Endothelial cell of umbilical vein (primary cell): ENCODE data around the gene LRRC74B. TPM values are rescaled to one million over a fixed set of nuclear protein-coding genes. Genes with fewer than 3 reads are reported as not detected.

Source experiments
- BruUV-seq: library from RNA; stranded (reverse); fragments of 400-500 nt; replicated peaks from 2 replicates; lab custom pipeline; 2021; lab: Mats Ljungman, UMichigan
- CTCF ChIA-PET: fragments of 300-600, 350-600 bp; sonication (Branson Sonifier 250); formaldehyde crosslinking; loops from one replicate; lab custom pipeline; 2021; ENCODE audit warnings: antibody characterized with exemption, inconsistent platforms; lab: Charles Lee
- POLR2A ChIA-PET: fragments of 300-600, 350-600 bp; sonication (Branson Sonifier 250); formaldehyde crosslinking; loops from one replicate; lab custom pipeline; 2021; ENCODE audit warnings: antibody characterized with exemption, inconsistent platforms; lab: Charles Lee
- DNase-seq: peaks from one replicate; pipeline ENCODE4 v3.0.0-alpha.2; 2011; ENCODE audit warnings: low read depth, low spot score
- FAIRE-seq: peaks from 2 replicates; lab custom pipeline; 2011; peaks lifted over from hg19 to GRCh38; lab: Jason Lieb, UNC
- H2AFZ ChIP-seq: 2 replicates; pipeline ENCODE4 v1.6.0; 2012; ENCODE audit warnings: low read depth, low read length, control low read depth, inconsistent platforms
- H3K27ac ChIP-seq: 2 replicates; pipeline ENCODE4 v1.5.1; 2011; ENCODE audit warnings: low read depth, mild to moderate bottlenecking, control low read depth, low read length, moderate library complexity; ENCODE audit not compliant: insufficient read depth
- H3K27me3 ChIP-seq, 2 experiments: 2 replicates each; pipeline versions ENCODE4 v1.6.0 to v1.6.1; 2011; ENCODE audit warnings: low read length in 2 of 2, mixed read lengths in 1 of 2; ENCODE audit not compliant: control insufficient read depth in 2 of 2, insufficient read depth in 2 of 2
- H3K36me3 ChIP-seq, 2 experiments: 2 replicates in 1 of 2; 3 replicates in 1 of 2; pipeline ENCODE4 v1.5.1; 2011; ENCODE audit warnings: low read length in 2 of 2, mild to moderate bottlenecking in 1 of 2, moderate library complexity in 1 of 2; ENCODE audit not compliant: control insufficient read depth in 2 of 2, insufficient read depth in 2 of 2; ENCODE audit errors: extremely low read depth in 1 of 2
- H3K4me1 ChIP-seq: 3 replicates; pipeline ENCODE4 v1.5.1; 2011; ENCODE audit warnings: mild to moderate bottlenecking, low read length; ENCODE audit not compliant: control insufficient read depth, insufficient read depth; ENCODE audit errors: extremely low read depth
- H3K4me2 ChIP-seq: 2 replicates; pipeline ENCODE4 v1.6.1; 2011; ENCODE audit warnings: low read length, control low read depth, mixed read lengths; ENCODE audit not compliant: insufficient read depth
- H3K4me3 ChIP-seq, 3 experiments: fragments of 200-600 bp in 1 of 3; sonication (generic), shearing (Covaris generic) in 1 of 3; replicated peaks in 1 of 3; 2 replicates each; pipeline ENCODE4 v1.5.1; 2011 to 2016; ENCODE audit warnings: control low read depth in 3 of 3, low read length in 3 of 3, mild to moderate bottlenecking in 2 of 3, inconsistent platforms in 1 of 3, low read depth in 1 of 3, moderate library complexity in 1 of 3; ENCODE audit not compliant: insufficient read depth in 1 of 3
- H3K79me2 ChIP-seq: 2 replicates; pipeline ENCODE4 v1.6.0; 2012; ENCODE audit warnings: low read length, inconsistent platforms; ENCODE audit not compliant: control insufficient read depth, insufficient read depth
- H3K9ac ChIP-seq: replicated peaks from 2 replicates; pipeline ENCODE3; 2011; ENCODE audit warnings: low read length, control low read depth; ENCODE audit not compliant: insufficient read depth; ENCODE audit errors: extremely low read depth
- H3K9me1 ChIP-seq: replicated peaks from 3 replicates; pipeline ENCODE4 v1.6.0; 2011; ENCODE audit warnings: mild to moderate bottlenecking, low read length; ENCODE audit not compliant: control insufficient read depth, insufficient read depth; ENCODE audit errors: extremely low read depth
- H3K9me3 ChIP-seq: replicated peaks from 2 replicates; pipeline ENCODE4 v1.5.1; 2012; ENCODE audit warnings: low read length, inconsistent platforms; ENCODE audit not compliant: control insufficient read depth, insufficient read depth
- H4K20me1 ChIP-seq: replicated peaks from 2 replicates; pipeline ENCODE3; 2011; ENCODE audit warnings: mild to moderate bottlenecking, low read length; ENCODE audit not compliant: control insufficient read depth, insufficient read depth; ENCODE audit errors: extremely low read depth
- CTCF ChIP-seq, 2 donors: IDR thresholded peaks; 1 replicate in 1 of 2; 2 replicates in 1 of 2; pipeline ENCODE4 v1.5.1; 2011; ENCODE audit warnings: low read length in 2 of 2, mild to moderate bottlenecking in 2 of 2, moderate library complexity in 2 of 2, control low read depth in 1 of 2, inconsistent platforms in 1 of 2, low read depth in 1 of 2; ENCODE audit not compliant: insufficient read depth in 1 of 2; ENCODE audit errors: extremely low read depth in 1 of 2
- EZH2 ChIP-seq: IDR thresholded peaks from 2 replicates; pipeline ENCODE4 v1.6.1; 2012; ENCODE audit warnings: borderline replicate concordance, low read depth, mild to moderate bottlenecking, moderate library complexity, low read length, inconsistent platforms; ENCODE audit not compliant: severe bottlenecking
- FOS ChIP-seq: IDR thresholded peaks from 2 replicates; pipeline ENCODE4 v1.6.1; 2011; ENCODE audit warnings: mild to moderate bottlenecking, low read length, moderate library complexity, borderline replicate concordance; ENCODE audit not compliant: insufficient read depth
- GATA2 ChIP-seq: IDR thresholded peaks from 2 replicates; pipeline ENCODE4 v1.7.0; 2011; ENCODE audit warnings: low read depth, mild to moderate bottlenecking, moderate library complexity, mixed read lengths, low read length; ENCODE audit not compliant: insufficient read length, insufficient read depth
- JUN ChIP-seq: IDR thresholded peaks from 2 replicates; pipeline ENCODE4 v1.6.1; 2011; ENCODE audit warnings: borderline replicate concordance, low read depth; ENCODE audit not compliant: insufficient read length, insufficient read depth
- MAX ChIP-seq: IDR thresholded peaks from 2 replicates; pipeline ENCODE4 v1.6.1; 2011; ENCODE audit not compliant: insufficient read depth, insufficient read length
- MYC ChIP-seq: IDR thresholded peaks from one replicate; pipeline ENCODE4 v1.6.1; 2011; ENCODE audit warnings: mild to moderate bottlenecking, low read depth, low read length
- POLR2A ChIP-seq: IDR thresholded peaks from 2 replicates; pipeline ENCODE4 v1.6.1; 2012; ENCODE audit warnings: low read depth, mild to moderate bottlenecking, control low read depth, low read length
- POLR2AphosphoS5 ChIP-seq: IDR thresholded peaks from 2 replicates; pipeline ENCODE4 v1.6.1; 2012; ENCODE audit warnings: low read depth, mild to moderate bottlenecking, control low read depth, low read length, moderate library complexity; ENCODE audit not compliant: insufficient read depth
- dilution Hi-C: fragments of 300-500 bp; cut with MboI; formaldehyde crosslinking; loops from one replicate; pipeline ENCODE4 v1.15.0; 2019; ENCODE audit warnings: low sequenced_read_pairs; ENCODE audit not compliant: extremely low pct_ligation_motif_present
- intact Hi-C: fragments of 100-400 bp; cut with micrococcal nuclease; formaldehyde crosslinking; loops from one replicate; pipeline ENCODE4 v1.10.0; 2022
- polyA plus RNA-seq, 4 experiments: library from polyadenylated mRNA; depleted of rRNA in 3 of 4; stranded (reverse) in 3 of 4; unstranded in 1 of 4; fragments of >200 nt; gene quantifications; 2 replicates each; pipeline versions ENCODE4 v1.2.1 to v1.2.3, GENCODE V29; 2011 to 2012; ENCODE audit warnings: missing spikeins in 1 of 4
- total RNA-seq: library from RNA; stranded (reverse); gene quantifications from 2 replicates; pipeline ENCODE4 v1.2.3, GENCODE V29; 2021

The LRRC74B gene
- total and polyA plus RNA-seq, 2 donors (not counting 3 experiments of a cell fraction or from before 2014, with no cell fraction given) = not detected

- H3K9ac ChIP-seq = no peak overlapping the region
- H3K9me3 ChIP-seq = no peaks in the 10 kb centered on the region
- no peak overlapping the region for H3K27ac ChIP-seq
- ChIA-PET POLR2A (no interaction called here), CTCF (no interaction called here)
- H3K79me2 ChIP-seq = no peaks in the 10 kb centered on the region
- H2AFZ ChIP-seq = no peak overlapping the region
- DNase-seq = no peak
- intact Hi-C loops = no loop called here
- dilution Hi-C loops = no loop called here
- TF ChIP-seq FOS (no peak), CTCF (IDR thresholded peaks at IDR 0.05; ENCODE audit: extremely low read depth in 1 of 2, insufficient read depth in 1 of 2, low read depth in 1 of 2, low read length in 2 of 2) (no peak), MYC (no peak), GATA2 (no peak), POLR2A (no peak), EZH2 (no peak), JUN (no peak), POLR2AphosphoS5 (no peak), MAX (no peak)
- H3K36me3 ChIP-seq = no peaks in the 10 kb centered on the region
- H3K4me1 ChIP-seq = no peaks in the 10 kb centered on the region
- no peak overlapping the region for H3K4me3 ChIP-seq
- no peak for FAIRE-seq
- no peak overlapping the region for H3K4me2 ChIP-seq
- H3K9me1 ChIP-seq = no peaks in the 10 kb centered on the region
- H4K20me1 ChIP-seq = no peaks in the 10 kb centered on the region
- no TSS peak for BruUV-seq
- no peaks in the 10 kb centered on the region for H3K27me3 ChIP-seq
These were observed 33.7 kb downstream of the LRRC74B start for GRCh38 chr22:21079493-21079892.
